ENCODE data around the gene MYBPHL. TPM values are rescaled to one million over a fixed set of nuclear protein-coding genes. Genes with fewer than 3 reads are reported as not detected.

MYBPHL gene
- total RNA-seq, 3 donors from 2014 or later (not counting 1 experiment from before 2014, with no cell fraction given) = not detected

GRCh38 chr1:109273570-109274288 lies 33.1 kb downstream of the MYBPHL start:
- TF ChIP-seq CTCF (IDR thresholded peaks at IDR 0.05) = no peak
- no peak for DNase-seq
- H3K36me3 ChIP-seq (ENCODE audit: control insufficient read depth, insufficient read depth, low read length) = no peaks in the 10 kb centered on the region
- H3K36me3 Mint-ChIP-seq = no peaks in the 10 kb centered on the region
- H3K9me3 ChIP-seq (ENCODE audit: control insufficient read depth, insufficient read depth, low read length) = no peaks in the 10 kb centered on the region
- no peaks in the 10 kb centered on the region for H3K9me3 Mint-ChIP-seq
- no peaks in the 10 kb centered on the region for H3K27me3 Mint-ChIP-seq (ENCODE audit: low read depth in 2 of 2)
- H3K27ac ChIP-seq (ENCODE audit: low read length) = no peak overlapping the region
- peaks cover 5% of the 10 kb centered on the region for H3K4me1 ChIP-seq (ENCODE audit: control insufficient read depth, insufficient read depth, low read length)
- 64% methylated on average over 30 of the region's 30 CpGs for WGBS (ENCODE audit: insufficient coverage)
- H3K27me3 ChIP-seq (ENCODE audit: control insufficient read depth, insufficient read depth, low read length) = no peaks in the 10 kb centered on the region
- H3K4me3 ChIP-seq (ENCODE audit: low read length) = no peak overlapping the region
- intact Hi-C loops (cut with micrococcal nuclease) = no loop called here
- no peak for ATAC-seq
- H3K27ac Mint-ChIP-seq = peak overlapping the region in 1 of 2 donors; percentile 4
- H3K4me1 Mint-ChIP-seq = peaks cover 0 to 9% of the 10 kb centered on the region in 2 donors
- H3K4me3 Mint-ChIP-seq = no peak overlapping the region

GRCh38 chr1:109272831-109273547 lies 33.8 kb downstream of the MYBPHL start:
- Mint-ChIP-seq H3K27ac (no peak overlapping the region), H3K27me3 (ENCODE audit: low read depth in 2 of 2) (no peaks in the 10 kb centered on the region), H3K36me3 (no peaks in the 10 kb centered on the region), H3K4me1 (peaks cover 0 to 9% of the 10 kb centered on the region in 2 donors), H3K4me3 (no peak overlapping the region), H3K9me3 (no peaks in the 10 kb centered on the region)
- H3K27ac ChIP-seq (ENCODE audit: low read length) = no peak overlapping the region
- DNase-seq (no peak), ATAC-seq (no peak)
- H3K4me3 ChIP-seq (ENCODE audit: low read length) = no peak overlapping the region
- no peaks in the 10 kb centered on the region for H3K9me3 ChIP-seq (ENCODE audit: control insufficient read depth, insufficient read depth, low read length)
- no peak for TF ChIP-seq CTCF (IDR thresholded peaks at IDR 0.05)
- H3K27me3 ChIP-seq (ENCODE audit: control insufficient read depth, insufficient read depth, low read length) = no peaks in the 10 kb centered on the region
- WGBS (ENCODE audit: insufficient coverage) = 89% methylated on average over 16 of the region's 16 CpGs
- intact Hi-C loops (cut with micrococcal nuclease) = no loop called here
- peaks cover 5% of the 10 kb centered on the region for H3K4me1 ChIP-seq (ENCODE audit: control insufficient read depth, insufficient read depth, low read length)
- H3K36me3 ChIP-seq (ENCODE audit: control insufficient read depth, insufficient read depth, low read length) = no peaks in the 10 kb centered on the region

GRCh38 chr1:109272021-109272799 lies 34.6 kb downstream of the MYBPHL start:
- no peak for ATAC-seq
- Histone ChIP-seq H3K36me3 (ENCODE audit: control insufficient read depth, insufficient read depth, low read length) (no peaks in the 10 kb centered on the region), H3K27ac (ENCODE audit: low read length) (no peak overlapping the region), H3K27me3 (ENCODE audit: control insufficient read depth, insufficient read depth, low read length) (no peaks in the 10 kb centered on the region), H3K4me3 (ENCODE audit: low read length) (no peak overlapping the region), H3K9me3 (ENCODE audit: control insufficient read depth, insufficient read depth, low read length) (no peaks in the 10 kb centered on the region), H3K4me1 (ENCODE audit: control insufficient read depth, insufficient read depth, low read length) (peaks cover under 1% of the 10 kb centered on the region)
- Mint-ChIP-seq H3K4me1 (peaks cover 0 to 8% of the 10 kb centered on the region in 2 donors), H3K36me3 (no peaks in the 10 kb centered on the region), H3K27me3 (ENCODE audit: low read depth in 2 of 2) (no peaks in the 10 kb centered on the region), H3K27ac (no peak overlapping the region), H3K9me3 (no peaks in the 10 kb centered on the region), H3K4me3 (no peak overlapping the region)
- DNase-seq = no peak
- intact Hi-C loops (cut with micrococcal nuclease) = no loop called here
- no peak for TF ChIP-seq CTCF (IDR thresholded peaks at IDR 0.05)
- WGBS (ENCODE audit: insufficient coverage) = 95% methylated on average over 13 of the region's 13 CpGs
